ENCODE data around the gene SULT1E1. TPM values are rescaled to one million over a fixed set of nuclear protein-coding genes. Genes with fewer than 3 reads are reported as not detected.

Gene SULT1E1
- total and polyA plus RNA-seq, 12 donors = 8.0 to 52.9 (median 16.7) TPM

DNA sequence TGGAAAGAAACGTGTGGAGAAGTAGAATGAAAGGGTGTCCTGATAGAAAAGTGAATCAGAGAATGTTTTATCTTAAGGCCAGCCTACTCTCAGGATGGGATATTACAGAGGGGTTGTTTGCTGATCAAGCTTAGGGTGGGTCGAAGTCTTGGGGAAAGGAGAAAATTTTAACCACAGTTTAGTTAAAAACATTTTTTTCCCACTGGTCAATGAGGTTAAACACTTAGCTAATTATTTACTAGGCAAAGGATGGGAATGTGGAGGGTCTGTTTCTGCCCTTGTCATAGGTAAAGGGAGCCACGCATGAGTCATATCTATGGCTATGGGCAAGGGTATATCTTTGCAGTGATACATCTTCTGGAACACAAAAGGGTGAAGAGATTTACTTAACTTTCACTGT, 16.1 kb upstream of the SULT1E1 start:
- no peak for DNase-seq
- TF ChIP-seq CTCF (IDR thresholded peaks at IDR 0.05) (no peak), POLR2A (IDR thresholded peaks at IDR 0.05) (no peak)
- 72 to 76% (median 74%) methylated on average over 3 of the region's 3 CpGs for WGBS, 4 donors

GRCh38 chr4:69875576-69875975, 15.6 kb upstream of the SULT1E1 start:
- TF ChIP-seq POLR2A (IDR thresholded peaks at IDR 0.05) (no peak), CTCF (IDR thresholded peaks at IDR 0.05) (no peak)

More for the DNA sequence above, 16.1 kb upstream of the SULT1E1 start:
- Histone ChIP-seq H3K27me3 (no peaks in the 10 kb centered on the region), H3K4me1 (replicated peaks in 1 of 2) (no peaks in the 10 kb centered on the region), H3K9me3 (replicated peaks in 1 of 3) (no peaks in the 10 kb centered on the region), H3K4me3 (no peak overlapping the region), H3K27ac (no peak overlapping the region), H3K36me3 (replicated peaks in 1 of 2) (no peaks in the 10 kb centered on the region)
- intact Hi-C loops (cut with DNase I) = no loop called here

DNA sequence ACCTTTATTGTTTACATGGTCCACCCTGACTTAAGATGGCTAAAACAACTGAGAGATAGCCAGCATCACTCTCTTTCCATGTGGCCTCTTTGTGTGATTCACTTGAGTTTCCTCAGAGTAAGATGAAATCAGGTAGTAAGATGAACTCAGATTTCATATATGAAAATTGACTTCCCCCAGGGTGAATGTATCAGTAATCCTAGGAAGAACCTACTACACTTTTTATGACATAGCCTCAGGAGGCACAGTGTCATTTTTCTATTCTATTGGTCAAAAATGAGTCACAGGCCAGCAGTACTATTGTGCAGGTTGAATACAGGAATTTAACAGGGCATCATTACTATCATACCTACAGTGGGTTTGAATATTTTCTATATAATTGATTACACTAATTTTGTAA, 14.6 kb upstream of the SULT1E1 start:
- Histone ChIP-seq H3K27ac (no peak overlapping the region), H3K36me3 (replicated peaks in 1 of 2) (no peaks in the 10 kb centered on the region), H3K9me3 (replicated peaks in 1 of 3) (no peaks in the 10 kb centered on the region), H3K4me3 (no peak overlapping the region), H3K27me3 (no peaks in the 10 kb centered on the region), H3K4me1 (replicated peaks in 1 of 2) (no peaks in the 10 kb centered on the region)
- TF ChIP-seq CTCF (IDR thresholded peaks at IDR 0.05) (no peak), POLR2A (IDR thresholded peaks at IDR 0.05) (no peak)
- DNase-seq = no peak
- intact Hi-C loops (cut with DNase I) = no loop called here

More at GRCh38 chr4:69875576-69875975, 15.6 kb upstream of the SULT1E1 start:
- Histone ChIP-seq H3K27ac (no peak overlapping the region), H3K9me3 (replicated peaks in 1 of 3) (no peaks in the 10 kb centered on the region), H3K4me3 (no peak overlapping the region), H3K36me3 (replicated peaks in 1 of 2) (no peaks in the 10 kb centered on the region), H3K27me3 (no peaks in the 10 kb centered on the region), H3K4me1 (replicated peaks in 1 of 2) (no peaks in the 10 kb centered on the region)
- intact Hi-C loops (cut with DNase I) = no loop called here
- DNase-seq = no peak
- WGBS, 4 donors = 10 to 29% (median 15%) methylated on average over 2 of the region's 2 CpGs

- WGBS, 4 donors = 20 to 45% (median 35%) methylated on average over 1 of the region's 1 CpG
- TF ChIP-seq CTCF (IDR thresholded peaks at IDR 0.05) (no peak), POLR2A (IDR thresholded peaks at IDR 0.05) (no peak)
- no peak for DNase-seq
- no peaks in the 10 kb centered on the region for H3K27me3 ChIP-seq
- peaks cover 0 to 3% of the 10 kb centered on the region in 2 donors for H3K4me1 ChIP-seq (replicated peaks in 1 of 2)
- H3K9me3 ChIP-seq (replicated peaks in 1 of 3) = no peaks in the 10 kb centered on the region
- intact Hi-C loops (cut with DNase I) = no loop called here
- H3K27ac ChIP-seq = no peak overlapping the region
- H3K36me3 ChIP-seq (replicated peaks in 1 of 2) = no peaks in the 10 kb centered on the region
- no peak overlapping the region for H3K4me3 ChIP-seq
Observed at GRCh38 chr4:69861756-69862155, 1.8 kb upstream of the SULT1E1 start.

All from adrenal gland (tissue), 12 donors.